CD4-positive, alpha-beta T cell (primary cell): ENCODE measurements around the gene REEP1. TPM values are rescaled to one million over a fixed set of nuclear protein-coding genes. Genes with fewer than 3 reads are reported as not detected.

Source experiments
- ATAC-seq: fragments of 200-7000 bp; cut with Tn5 transposase; one replicate; pipeline ENCODE4 v1.10.0; 2022; ENCODE audit warnings: mild to moderate bottlenecking; ENCODE audit not compliant: poor library complexity
- CTCF ChIA-PET: fragments of 350-600 bp; sonication (Branson Sonifier 250); formaldehyde crosslinking; loops from one replicate; lab custom pipeline; 2021; ENCODE audit warnings: antibody characterized with exemption, inconsistent platforms; lab: Charles Lee
- POLR2A ChIA-PET: fragments of 350-600 bp; sonication (Branson Sonifier 250); formaldehyde crosslinking; loops from one replicate; lab custom pipeline; 2021; ENCODE audit warnings: antibody characterized with exemption, inconsistent platforms; lab: Charles Lee
- DNase-seq, 14 experiments: peaks; one replicate each; pipeline ENCODE4 v3.0.0-alpha.2; 2013 to 2020; ENCODE audit warnings: mixed read lengths in 2 of 14
- H3K27ac ChIP-seq, 2 donors: one replicate each; pipeline versions ENCODE4 v1.5.1 to v1.7.0; 2013; ENCODE audit warnings: low read length in 2 of 2, low read depth in 1 of 2, mild to moderate bottlenecking in 1 of 2
- H3K27me3 ChIP-seq, 2 experiments: 1 replicate in 1 of 2; 2 replicates in 1 of 2; pipeline versions ENCODE4 v1.6.1 to v1.7.0; 2013; ENCODE audit warnings: low read length in 2 of 2, control low read depth in 1 of 2, mild to moderate bottlenecking in 1 of 2, moderate library complexity in 1 of 2; ENCODE audit not compliant: insufficient read depth in 2 of 2, control insufficient read depth in 1 of 2
- H3K36me3 ChIP-seq: one replicate; pipeline ENCODE4 v1.6.1; 2013; ENCODE audit warnings: low read length, control low read depth; ENCODE audit not compliant: insufficient read depth
- H3K4me1 ChIP-seq: one replicate; pipeline ENCODE4 v1.6.1; 2013; ENCODE audit warnings: low read length, control low read depth; ENCODE audit not compliant: insufficient read depth
- H3K4me3 ChIP-seq: one replicate; pipeline ENCODE4 v1.5.1; 2013; ENCODE audit warnings: mild to moderate bottlenecking, low read length, moderate library complexity
- H3K9me3 ChIP-seq, 2 experiments: 1 replicate in 1 of 2; 2 replicates in 1 of 2; pipeline versions ENCODE4 v1.6.1 to v1.7.0; 2013; ENCODE audit warnings: low read length in 2 of 2, mild to moderate bottlenecking in 2 of 2, control low read depth in 1 of 2, moderate library complexity in 1 of 2; ENCODE audit not compliant: control insufficient read depth in 1 of 2, insufficient read depth in 1 of 2
- H3K27ac Mint-ChIP-seq: one replicate; pipeline ENCODE4 v1.8.0; 2020; ENCODE audit warnings: mixed read lengths
- H3K27me3 Mint-ChIP-seq: one replicate; pipeline ENCODE4 v1.8.0; 2021; ENCODE audit warnings: mixed read lengths
- H3K36me3 Mint-ChIP-seq: one replicate; pipeline ENCODE4 v1.8.0; 2021; ENCODE audit warnings: low read depth, mixed read lengths
- H3K4me1 Mint-ChIP-seq: one replicate; pipeline ENCODE4 v1.8.0; 2021; ENCODE audit warnings: low read depth, mixed read lengths
- H3K4me3 Mint-ChIP-seq: one replicate; pipeline ENCODE4 v1.8.0; 2020; ENCODE audit warnings: mild to moderate bottlenecking, mixed read lengths
- H3K9me3 Mint-ChIP-seq: one replicate; pipeline ENCODE4 v1.8.0; 2020; ENCODE audit warnings: mixed read lengths
- CTCF ChIP-seq: fragments of 200-600 bp; IDR thresholded peaks from one replicate; pipeline ENCODE4 v1.8.0; 2022; ENCODE audit warnings: antibody characterized with exemption, mild to moderate bottlenecking
- intact Hi-C, 2 experiments: fragments of 100-400 bp; cut with DNase I in 1 of 2; cut with micrococcal nuclease in 1 of 2; formaldehyde crosslinking; loops; one replicate each; pipeline versions ENCODE4 v1.15.1 to v1.9.0; 2023 to 2025; cut with DNase I, micrococcal nuclease
- total RNA-seq, 174 experiments: library from RNA in 2 of 174; stranded (reverse) in 2 of 174; gene quantifications; one replicate each; pipeline ENCODE4 v1.2.3 and lab custom pipeline; 2021 to 2026

Gene REEP1
- total RNA-seq, 2 experiments from 2014 or later = not detected

GRCh38 chr2:86226636-86227520 lies 110.5 kb downstream of the REEP1 start:
- H3K27me3 ChIP-seq = no peaks in the 10 kb centered on the region
- no peak overlapping the region for H3K4me3 Mint-ChIP-seq
- no peak overlapping the region for H3K27ac Mint-ChIP-seq
- no peak for TF ChIP-seq CTCF
- peaks cover 11% of the 10 kb centered on the region for H3K4me1 ChIP-seq
- no peaks in the 10 kb centered on the region for H3K36me3 Mint-ChIP-seq
- DNase-seq = no peak
- no peak overlapping the region for H3K4me3 ChIP-seq
- H3K27ac ChIP-seq = no peak overlapping the region
- no peaks in the 10 kb centered on the region for H3K9me3 ChIP-seq
- intact Hi-C loops = loop anchor here in 1 of 2 experiments (10.0 kb wide), 1 partner anchor 218 kb away; the partner anchor contains the start of gene KDM3A
- POLR2A ChIA-PET = no interaction called here
- H3K36me3 ChIP-seq = no peaks in the 10 kb centered on the region
- peaks cover 14% of the 10 kb centered on the region for H3K4me1 Mint-ChIP-seq
- ATAC-seq = no peak
- no peaks in the 10 kb centered on the region for H3K27me3 Mint-ChIP-seq
- CTCF ChIA-PET = interaction anchor here (0.6 kb wide), 1 partner anchor 527 kb away, joined by 3 read pairs; no protein-coding TSS in a partner anchor
- no peaks in the 10 kb centered on the region for H3K9me3 Mint-ChIP-seq

- CTCF ChIA-PET = interaction anchor here (0.6 kb wide), 1 partner anchor 527 kb away, joined by 3 read pairs; no protein-coding TSS in a partner anchor
- peaks cover 11% of the 10 kb centered on the region for H3K4me1 ChIP-seq
- no peaks in the 10 kb centered on the region for H3K27me3 Mint-ChIP-seq
Measured at GRCh38 chr2:86226070-86226469, 111.4 kb downstream of the REEP1 start.

More at GRCh38 chr2:86226070-86226469, 111.4 kb downstream of the REEP1 start:
- no peak overlapping the region for H3K4me3 Mint-ChIP-seq
- DNase-seq (peak in 2 of 14 experiments; percentile 46 to 49), ATAC-seq (no peak)
- peaks cover 19% of the 10 kb centered on the region for H3K4me1 Mint-ChIP-seq
- no peak for TF ChIP-seq CTCF
- H3K36me3 ChIP-seq = no peaks in the 10 kb centered on the region
- H3K4me3 ChIP-seq = no peak overlapping the region
- no peaks in the 10 kb centered on the region for H3K36me3 Mint-ChIP-seq
- H3K9me3 Mint-ChIP-seq = no peaks in the 10 kb centered on the region
- POLR2A ChIA-PET = interaction anchor here (1.0 to 1.9 kb wide), 3 partner anchors 10 to 216 kb away, joined by 3 to 23 read pairs (median 5); partner anchors contain the start of genes IMMT and KDM3A
- no peaks in the 10 kb centered on the region for H3K9me3 ChIP-seq
- no peaks in the 10 kb centered on the region for H3K27me3 ChIP-seq
- intact Hi-C loops = loop anchor here in 1 of 2 experiments (10.0 kb wide), 1 partner anchor 219 kb away; the partner anchor contains the start of gene KDM3A
- peak overlapping the region; percentile 85 for H3K27ac Mint-ChIP-seq
- H3K27ac ChIP-seq = no peak overlapping the region
